ENCODE results near the gene SLC25A10.

The SLC25A10 gene

GRCh38 chr17:81706232-81706611 is 5.9 kb upstream of the SLC25A10 start:
- no peak overlapping the region for H3K4me3 ChIP-seq (ENCODE audit: low read depth, low read length)
- no peak for DNase-seq (ENCODE audit: low read depth)
- TF ChIP-seq CTCF (IDR thresholded peaks at IDR 0.05; ENCODE audit: insufficient read depth, low read depth, low read length, missing control alignments) = no peak

- TF ChIP-seq CTCF (IDR thresholded peaks at IDR 0.05; ENCODE audit: insufficient read depth, low read depth, low read length, missing control alignments) = no peak
- H3K4me3 ChIP-seq (ENCODE audit: low read depth, low read length) = no peak overlapping the region
- no peak for DNase-seq (ENCODE audit: low read depth)
Observed at GRCh38 chr17:81706757-81707624, 5.1 kb upstream of the SLC25A10 start.

GRCh38 chr17:81707725-81708646 is 4.1 kb upstream of the SLC25A10 start:
- no peak overlapping the region for H3K4me3 ChIP-seq (ENCODE audit: low read depth, low read length)
- DNase-seq (ENCODE audit: low read depth) = no peak
- TF ChIP-seq CTCF (IDR thresholded peaks at IDR 0.05; ENCODE audit: insufficient read depth, low read depth, low read length, missing control alignments) = no peak

- H3K4me3 ChIP-seq (ENCODE audit: low read depth, low read length) = no peak overlapping the region
- TF ChIP-seq CTCF (IDR thresholded peaks at IDR 0.05; ENCODE audit: insufficient read depth, low read depth, low read length, missing control alignments) = no peak
- DNase-seq (ENCODE audit: low read depth) = no peak
Observed at GRCh38 chr17:81708739-81709185, 3.3 kb upstream of the SLC25A10 start.

- peak overlapping the region; percentile 41 for H3K4me3 ChIP-seq (ENCODE audit: low read depth, low read length)
- DNase-seq (ENCODE audit: low read depth) = no peak
- no peak for TF ChIP-seq CTCF (IDR thresholded peaks at IDR 0.05; ENCODE audit: insufficient read depth, low read depth, low read length, missing control alignments)
Observed at GRCh38 chr17:81710514-81711308, 1.4 kb upstream of the SLC25A10 start.

GRCh38 chr17:81712468-81713003 is 452 bp downstream of the SLC25A10 start:
- no peak for DNase-seq (ENCODE audit: low read depth)
- peak; percentile 14 for TF ChIP-seq CTCF (IDR thresholded peaks at IDR 0.05; ENCODE audit: insufficient read depth, low read depth, low read length, missing control alignments)
- H3K4me3 ChIP-seq (ENCODE audit: low read depth, low read length) = peak overlapping the region; percentile 80
